RWPE2 (cell line): Measurements from ENCODE around the gene VTI1A.

Source experiments
- ATAC-seq: fragments of 200-7000 bp; cut with Tn5 transposase; 3 replicates; pipeline ENCODE4 v1.9.1; 2021; ENCODE audit warnings: low read depth
- DNase-seq: peaks from one replicate; pipeline ENCODE4 v3.0.0-alpha.2; 2020; ENCODE audit warnings: low spot score
- H3K27ac ChIP-seq: fragments of 450-650 bp; 2 replicates; pipeline ENCODE4 v1.5.1; 2017; ENCODE audit warnings: mild to moderate bottlenecking; ENCODE audit not compliant: poor library complexity, severe bottlenecking
- H3K27me3 ChIP-seq: fragments of 250-450 bp; sonication (Bioruptor Pico); 2 replicates; pipeline ENCODE4 v1.5.1; 2021; ENCODE audit warnings: mild to moderate bottlenecking, moderate library complexity; ENCODE audit not compliant: insufficient read depth, poor library complexity, severe bottlenecking
- H3K36me3 ChIP-seq: fragments of 250-450 bp; sonication (Bioruptor Pico); 2 replicates; pipeline ENCODE4 v1.5.1; 2020; ENCODE audit warnings: low read depth, mild to moderate bottlenecking, moderate library complexity
- H3K4me1 ChIP-seq: fragments of 250-450 bp; sonication (Bioruptor Pico); 2 replicates; pipeline ENCODE4 v1.5.1; 2021; ENCODE audit warnings: mild to moderate bottlenecking, moderate library complexity; ENCODE audit not compliant: insufficient read depth, poor library complexity, severe bottlenecking
- H3K4me3 ChIP-seq: fragments of 250-450 bp; sonication (Bioruptor Pico); 2 replicates; pipeline ENCODE4 v1.5.1; 2021; ENCODE audit warnings: mild to moderate bottlenecking, moderate library complexity; ENCODE audit not compliant: severe bottlenecking
- H3K9me3 ChIP-seq: fragments of 250-450 bp; sonication (Bioruptor Pico); 2 replicates; pipeline ENCODE4 v1.5.1; 2021; ENCODE audit warnings: mild to moderate bottlenecking, moderate library complexity; ENCODE audit not compliant: severe bottlenecking
- CTCF ChIP-seq: fragments of 450-650 bp; IDR thresholded peaks from one replicate; pipeline ENCODE4 v1.5.1; 2017; ENCODE audit warnings: mild to moderate bottlenecking, moderate library complexity; ENCODE audit not compliant: poor library complexity, severe bottlenecking

Gene VTI1A

GRCh38 chr10:112826018-112826697 is 379.1 kb downstream of the VTI1A start:
- TF ChIP-seq CTCF, result no peak
- ATAC-seq (no peak), DNase-seq (no peak)
- Histone ChIP-seq H3K27me3 (no peaks in the 10 kb centered on the region), H3K27ac (no peak overlapping the region), H3K4me1 (peaks cover 2% of the 10 kb centered on the region), H3K4me3 (no peak overlapping the region), H3K9me3 (no peaks in the 10 kb centered on the region), H3K36me3 (no peaks in the 10 kb centered on the region)

DNA sequence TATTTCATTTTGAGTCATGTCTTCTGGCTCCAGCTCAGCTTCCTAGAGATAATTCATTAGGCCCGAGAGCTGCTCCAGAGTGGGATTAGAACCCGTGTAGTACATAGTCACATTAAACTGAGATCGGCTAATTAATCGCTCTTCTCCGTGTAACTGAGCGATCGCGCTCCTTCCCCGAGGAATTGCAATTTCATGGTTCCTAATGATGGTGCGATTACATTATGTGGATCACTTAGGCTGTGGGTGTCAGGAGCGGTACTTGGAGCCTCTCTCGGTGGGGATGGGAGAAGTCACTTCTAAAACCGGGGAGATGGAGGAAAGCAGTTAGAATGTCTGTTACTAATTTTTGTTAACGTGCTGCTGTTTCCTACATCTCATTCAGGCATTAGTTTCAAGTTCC is 380.1 kb downstream of the VTI1A start:
- no peak overlapping the region for H3K4me3 ChIP-seq
- no peaks in the 10 kb centered on the region for H3K36me3 ChIP-seq
- H3K9me3 ChIP-seq, result no peaks in the 10 kb centered on the region
- no peak for TF ChIP-seq CTCF
- H3K27ac ChIP-seq, result no peak overlapping the region
- DNase-seq, result no peak
- no peaks in the 10 kb centered on the region for H3K27me3 ChIP-seq
- peaks cover 2% of the 10 kb centered on the region for H3K4me1 ChIP-seq
- no peak for ATAC-seq

- DNase-seq (no peak), ATAC-seq (no peak)
- H3K27me3 ChIP-seq, result no peaks in the 10 kb centered on the region
- no peak overlapping the region for H3K27ac ChIP-seq
- H3K4me1 ChIP-seq, result peaks cover 2% of the 10 kb centered on the region
- TF ChIP-seq CTCF, result no peak
- H3K36me3 ChIP-seq, result no peaks in the 10 kb centered on the region
- no peaks in the 10 kb centered on the region for H3K9me3 ChIP-seq
- no peak overlapping the region for H3K4me3 ChIP-seq
These were observed 380.9 kb downstream of the VTI1A start for GRCh38 chr10:112827951-112828350.

DNA sequence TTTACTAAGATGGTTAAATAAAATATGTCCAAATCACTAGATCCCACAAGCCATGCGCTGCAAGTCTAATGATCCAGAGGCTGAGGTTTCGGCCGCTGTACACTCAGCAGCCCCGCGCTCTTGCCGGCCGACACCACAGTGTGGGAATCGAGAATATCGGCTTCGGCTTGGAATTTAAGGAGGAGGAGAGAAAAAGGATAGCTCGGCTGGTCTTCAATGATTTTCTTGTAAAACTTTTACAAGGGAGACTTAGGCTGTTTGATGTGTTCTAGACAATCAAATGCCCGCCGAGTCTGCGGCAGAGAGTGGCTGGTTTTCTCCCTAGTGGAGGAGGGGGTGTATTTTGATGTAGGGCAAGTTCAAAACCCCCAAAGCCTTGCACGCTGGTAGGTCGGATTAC is 384.8 kb downstream of the VTI1A start:
- Histone ChIP-seq H3K27me3 (no peaks in the 10 kb centered on the region), H3K27ac (no peak overlapping the region), H3K4me1 (peaks cover 2% of the 10 kb centered on the region), H3K36me3 (no peaks in the 10 kb centered on the region), H3K4me3 (no peak overlapping the region), H3K9me3 (no peaks in the 10 kb centered on the region)
- no peak for ATAC-seq
- no peak for DNase-seq
- TF ChIP-seq CTCF, result no peak

- Histone ChIP-seq H3K4me3 (no peak overlapping the region), H3K9me3 (no peaks in the 10 kb centered on the region), H3K27me3 (no peaks in the 10 kb centered on the region), H3K36me3 (no peaks in the 10 kb centered on the region), H3K27ac (no peak overlapping the region), H3K4me1 (peaks cover 2% of the 10 kb centered on the region)
- DNase-seq, result no peak
- peak; percentile 80 for ATAC-seq
- TF ChIP-seq CTCF, result no peak
These were observed 385.4 kb downstream of the VTI1A start for GRCh38 chr10:112832361-112832878.
